Effector memory CD4-positive, alpha-beta T cell (primary cell): ENCODE results near the gene MMP20.

Experiments
- DNase-seq, 3 donors: peaks; one replicate each; pipeline ENCODE4 v3.0.0-alpha.2; 2020
- H3K27ac ChIP-seq: 2 replicates; pipeline ENCODE4 v1.7.0; 2013; ENCODE audit warnings: mild to moderate bottlenecking, low read length, moderate library complexity; ENCODE audit not compliant: insufficient read depth, poor library complexity, severe bottlenecking
- H3K27me3 ChIP-seq: replicated peaks from 2 replicates; pipeline ENCODE4 v1.7.0; 2013; ENCODE audit warnings: mild to moderate bottlenecking, low read length; ENCODE audit not compliant: insufficient read depth, control insufficient read depth, poor library complexity, severe bottlenecking
- H3K36me3 ChIP-seq: 2 replicates; pipeline ENCODE4 v1.7.0; 2013; ENCODE audit warnings: mild to moderate bottlenecking, low read length, moderate library complexity; ENCODE audit not compliant: control insufficient read depth, insufficient read depth
- H3K4me1 ChIP-seq: 2 replicates; pipeline ENCODE4 v1.7.0; 2013; ENCODE audit warnings: low read length, mild to moderate bottlenecking; ENCODE audit not compliant: control insufficient read depth, insufficient read depth, poor library complexity, severe bottlenecking
- H3K4me3 ChIP-seq: 2 replicates; pipeline ENCODE4 v1.7.0; 2013; ENCODE audit warnings: low read length, low read depth, mild to moderate bottlenecking; ENCODE audit not compliant: insufficient read depth, poor library complexity, severe bottlenecking
- H3K9me3 ChIP-seq: 2 replicates; pipeline ENCODE4 v1.7.0; 2013; ENCODE audit warnings: mild to moderate bottlenecking, low read length, moderate library complexity; ENCODE audit not compliant: control insufficient read depth

Gene MMP20

DNA sequence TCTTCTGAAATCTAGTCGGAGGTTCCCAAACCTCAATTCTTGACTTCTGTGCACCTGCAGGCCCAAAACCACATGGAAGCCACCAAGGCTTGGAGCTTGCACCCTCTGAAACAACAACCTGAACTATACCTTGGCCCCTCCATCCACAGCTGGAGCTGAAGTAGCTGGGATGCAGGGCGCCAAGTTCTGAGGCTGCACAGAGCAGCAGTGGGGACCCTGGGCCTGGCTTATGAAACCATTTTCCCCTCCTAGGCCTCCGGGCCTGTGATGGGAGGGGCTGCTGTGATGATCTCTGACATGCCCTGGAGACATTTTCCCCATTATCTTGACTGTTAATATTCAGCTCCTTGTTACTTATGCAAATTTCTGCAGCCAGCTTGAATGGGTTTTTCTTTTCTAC is 56.3 kb downstream of the MMP20 start:
- Histone ChIP-seq H3K27me3 (no peaks in the 10 kb centered on the region), H3K9me3 (no peaks in the 10 kb centered on the region), H3K4me3 (no peak overlapping the region), H3K4me1 (no peaks in the 10 kb centered on the region), H3K27ac (no peak overlapping the region), H3K36me3 (no peaks in the 10 kb centered on the region)
- DNase-seq: no peak

DNA sequence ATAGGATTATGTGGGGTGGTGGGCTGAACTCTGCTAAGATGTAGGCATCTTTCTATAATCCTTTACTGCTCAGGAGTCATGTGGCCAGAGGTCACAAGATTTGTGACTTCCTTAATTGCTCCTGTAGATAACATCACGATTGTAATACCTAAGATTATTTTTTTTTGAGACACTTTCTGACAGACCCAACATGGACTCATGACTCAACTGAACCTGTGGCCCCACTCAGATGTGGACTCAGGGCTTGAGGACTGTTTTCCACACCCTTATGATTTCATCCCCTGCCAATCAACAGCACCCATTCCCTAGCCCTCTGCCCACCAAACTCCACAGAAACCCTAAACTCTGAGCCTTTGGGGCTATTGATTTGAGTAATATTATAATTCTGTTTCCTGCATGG is 59.0 kb downstream of the MMP20 start:
- H3K27ac ChIP-seq: no peak overlapping the region
- H3K27me3 ChIP-seq: no peaks in the 10 kb centered on the region
- DNase-seq: no peak
- H3K4me3 ChIP-seq: no peak overlapping the region
- H3K4me1 ChIP-seq: peaks cover 6% of the 10 kb centered on the region
- no peaks in the 10 kb centered on the region for H3K36me3 ChIP-seq
- H3K9me3 ChIP-seq: no peaks in the 10 kb centered on the region

DNA sequence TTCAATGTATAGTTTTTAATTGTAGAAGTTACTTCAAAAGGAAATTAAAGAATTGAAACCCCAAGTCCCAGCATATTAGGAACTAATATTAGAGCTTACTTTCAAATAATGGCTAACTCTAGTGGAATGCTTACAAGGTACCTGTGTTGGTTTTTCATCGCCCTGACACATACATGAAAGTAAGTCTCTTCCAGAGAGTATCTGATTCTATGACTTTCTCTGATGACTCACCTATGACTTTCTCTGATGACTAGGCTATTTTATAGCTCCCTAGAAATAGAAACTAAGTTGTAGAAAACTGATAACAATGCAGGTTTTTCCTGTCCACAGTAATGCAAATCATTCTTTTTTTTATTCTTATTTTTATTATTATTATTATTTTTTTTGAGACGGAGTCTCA is 61.0 kb downstream of the MMP20 start:
- Histone ChIP-seq H3K4me1 (peaks cover 20% of the 10 kb centered on the region), H3K4me3 (no peak overlapping the region), H3K9me3 (no peaks in the 10 kb centered on the region), H3K36me3 (no peaks in the 10 kb centered on the region), H3K27me3 (no peaks in the 10 kb centered on the region), H3K27ac (no peak overlapping the region)
- DNase-seq: no peak

DNA sequence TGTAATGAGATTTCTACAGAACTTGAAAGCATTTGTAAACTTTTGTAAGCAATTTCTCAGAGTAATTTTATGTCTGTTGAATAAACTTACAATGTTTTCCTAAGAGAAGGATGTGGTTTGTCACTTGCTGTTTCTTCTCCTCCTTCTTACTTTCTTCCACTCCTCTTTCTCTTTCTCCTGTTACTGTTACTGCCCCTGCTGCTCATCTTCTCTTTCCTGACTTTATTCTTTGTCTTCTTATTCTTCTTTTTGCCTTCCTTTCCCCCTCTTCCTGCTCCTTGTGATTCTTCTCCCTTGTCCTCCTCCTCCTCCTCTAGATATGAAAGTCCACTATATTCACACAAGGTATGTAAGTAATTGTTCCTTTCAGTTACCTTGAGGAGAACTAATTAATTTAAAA is 63.5 kb downstream of the MMP20 start:
- Histone ChIP-seq H3K9me3 (no peaks in the 10 kb centered on the region), H3K4me3 (no peak overlapping the region), H3K27me3 (no peaks in the 10 kb centered on the region), H3K27ac (no peak overlapping the region), H3K36me3 (no peaks in the 10 kb centered on the region), H3K4me1 (peaks cover 20% of the 10 kb centered on the region)
- no peak for DNase-seq

DNA sequence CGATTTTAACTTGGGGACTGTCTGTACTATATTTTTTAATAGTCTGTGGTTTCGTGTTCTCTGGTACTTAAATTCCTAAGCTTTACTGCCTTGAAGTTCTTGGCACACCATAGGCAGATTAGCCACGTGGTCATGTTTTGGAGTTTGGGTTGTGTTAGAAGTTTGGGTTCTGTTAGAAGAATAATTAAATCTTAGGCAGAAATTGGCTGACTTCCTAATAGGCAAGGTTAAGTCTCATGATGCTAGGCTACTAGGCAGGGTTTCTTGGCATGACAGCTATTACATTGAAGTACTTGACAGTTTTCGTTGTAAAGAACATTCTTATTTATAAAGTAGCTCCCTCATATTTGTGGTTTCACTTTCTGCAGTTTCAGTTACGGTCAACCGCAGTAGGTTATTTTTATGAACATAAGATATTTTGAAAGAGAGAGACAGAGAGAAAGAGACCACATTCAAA is 64.5 kb downstream of the MMP20 start:
- Histone ChIP-seq H3K36me3 (no peaks in the 10 kb centered on the region), H3K4me3 (peak overlapping the region; percentile 35), H3K27ac (peak overlapping the region; percentile 29), H3K9me3 (no peaks in the 10 kb centered on the region), H3K27me3 (no peaks in the 10 kb centered on the region), H3K4me1 (peaks cover 20% of the 10 kb centered on the region)
- no peak for DNase-seq

DNA sequence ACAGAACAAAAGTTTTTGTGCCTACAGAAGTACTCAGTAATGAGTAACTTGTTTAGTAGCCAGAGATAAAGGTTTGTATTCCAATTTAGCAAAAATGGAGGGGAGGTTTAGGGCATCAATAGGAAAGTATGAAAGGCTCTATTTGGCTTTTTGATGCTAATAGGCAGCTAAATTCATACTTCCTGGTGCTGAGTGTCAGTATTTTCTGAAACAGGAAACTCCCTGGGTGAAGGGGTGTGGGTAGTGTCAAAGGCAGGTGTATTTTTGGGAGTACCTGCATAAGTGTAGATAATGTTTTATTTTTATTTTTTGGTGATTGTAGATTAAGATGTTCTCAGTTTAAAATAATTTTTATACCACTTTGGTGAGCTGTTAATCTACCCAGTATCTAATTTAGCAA is 65.3 kb downstream of the MMP20 start:
- peaks cover 20% of the 10 kb centered on the region for H3K4me1 ChIP-seq
- H3K27me3 ChIP-seq: no peaks in the 10 kb centered on the region
- H3K27ac ChIP-seq: no peak overlapping the region
- H3K4me3 ChIP-seq: no peak overlapping the region
- H3K9me3 ChIP-seq: no peaks in the 10 kb centered on the region
- no peaks in the 10 kb centered on the region for H3K36me3 ChIP-seq
- no peak for DNase-seq

DNA sequence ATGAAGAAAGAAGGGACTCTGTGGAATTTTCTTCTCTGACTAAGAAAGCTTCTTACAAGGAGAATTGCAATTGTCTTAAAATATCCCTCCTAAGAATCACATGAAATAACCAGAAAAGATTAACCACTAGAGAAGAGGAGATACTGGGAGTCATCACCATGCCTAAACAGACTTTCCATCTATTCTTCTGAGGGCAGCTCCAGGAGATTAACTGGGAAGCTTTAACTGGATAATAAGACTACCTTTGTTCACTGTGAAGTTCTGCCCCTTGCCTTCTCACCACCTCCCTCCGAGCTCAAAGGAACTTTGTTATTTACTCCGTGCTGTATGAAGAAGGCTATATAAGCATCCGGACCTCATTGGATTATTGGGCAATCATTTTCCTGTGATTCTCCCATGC is 70.0 kb downstream of the MMP20 start:
- H3K9me3 ChIP-seq: no peaks in the 10 kb centered on the region
- no peaks in the 10 kb centered on the region for H3K27me3 ChIP-seq
- H3K4me1 ChIP-seq: peaks cover 8% of the 10 kb centered on the region
- H3K4me3 ChIP-seq: no peak overlapping the region
- no peak overlapping the region for H3K27ac ChIP-seq
- no peak for DNase-seq
- no peaks in the 10 kb centered on the region for H3K36me3 ChIP-seq

DNA sequence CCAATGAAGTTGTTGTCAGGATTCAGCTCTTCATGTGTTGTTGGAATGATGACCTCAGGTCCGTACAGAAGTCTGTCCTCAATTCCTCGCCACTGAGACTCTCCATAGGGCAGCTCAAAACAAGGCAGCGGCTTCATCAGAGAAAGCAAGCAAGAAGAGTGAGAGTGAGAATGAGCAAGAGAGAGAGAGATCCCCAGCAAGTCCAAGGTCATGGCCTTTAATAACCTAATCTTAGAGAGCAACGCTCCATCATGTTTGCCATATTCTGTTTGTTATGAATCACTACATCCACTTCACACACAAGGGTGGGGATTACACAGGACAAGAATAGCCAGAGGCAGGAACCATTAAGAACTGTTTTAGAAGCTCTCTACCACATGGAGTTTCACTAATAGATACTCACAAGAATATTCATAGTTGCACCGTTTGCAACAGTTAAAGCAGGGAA is 71.3 kb downstream of the MMP20 start:
- H3K4me1 ChIP-seq: no peaks in the 10 kb centered on the region
- H3K9me3 ChIP-seq: no peaks in the 10 kb centered on the region
- no peak overlapping the region for H3K27ac ChIP-seq
- DNase-seq: no peak
- H3K36me3 ChIP-seq: no peaks in the 10 kb centered on the region
- no peak overlapping the region for H3K4me3 ChIP-seq
- no peaks in the 10 kb centered on the region for H3K27me3 ChIP-seq

DNA sequence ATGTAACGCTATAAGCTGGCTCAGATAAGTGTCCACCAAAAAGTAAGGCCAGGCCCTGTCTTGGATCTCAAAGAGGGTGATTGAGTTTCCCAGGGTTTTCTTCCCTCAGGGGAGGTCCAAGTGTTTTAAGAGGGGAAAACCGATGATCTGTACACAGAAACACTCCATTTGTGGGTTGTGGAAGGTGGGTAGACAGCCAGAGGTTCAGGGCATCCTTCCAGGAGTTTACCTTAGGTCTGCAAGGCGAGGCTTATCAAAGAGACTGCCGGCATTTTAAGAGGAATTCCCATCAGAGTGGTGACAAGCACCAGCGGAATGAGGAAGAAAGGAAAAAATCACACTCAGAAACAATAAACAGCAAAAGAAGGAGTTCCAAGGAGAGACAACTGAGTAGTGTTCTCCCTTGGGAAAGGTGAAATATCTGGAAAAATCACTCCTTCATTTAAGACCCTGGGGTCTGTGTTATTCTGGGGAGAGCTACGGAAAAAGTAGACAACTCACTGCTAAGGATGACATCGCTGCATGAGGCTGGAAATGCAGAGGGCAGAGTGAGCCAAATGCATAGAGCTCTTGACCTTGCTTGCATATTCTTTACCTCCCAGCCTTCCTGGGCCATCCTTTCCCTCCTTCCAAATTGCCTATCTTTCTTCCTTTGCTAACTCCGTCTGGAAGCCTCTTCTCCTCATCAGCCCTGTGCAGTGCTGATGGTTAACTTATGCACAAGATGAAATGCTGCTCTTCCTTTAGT is 72.5 kb downstream of the MMP20 start:
- H3K27ac ChIP-seq: no peak overlapping the region
- no peaks in the 10 kb centered on the region for H3K9me3 ChIP-seq
- H3K36me3 ChIP-seq: no peaks in the 10 kb centered on the region
- no peak for DNase-seq
- no peaks in the 10 kb centered on the region for H3K27me3 ChIP-seq
- no peaks in the 10 kb centered on the region for H3K4me1 ChIP-seq
- no peak overlapping the region for H3K4me3 ChIP-seq

DNA sequence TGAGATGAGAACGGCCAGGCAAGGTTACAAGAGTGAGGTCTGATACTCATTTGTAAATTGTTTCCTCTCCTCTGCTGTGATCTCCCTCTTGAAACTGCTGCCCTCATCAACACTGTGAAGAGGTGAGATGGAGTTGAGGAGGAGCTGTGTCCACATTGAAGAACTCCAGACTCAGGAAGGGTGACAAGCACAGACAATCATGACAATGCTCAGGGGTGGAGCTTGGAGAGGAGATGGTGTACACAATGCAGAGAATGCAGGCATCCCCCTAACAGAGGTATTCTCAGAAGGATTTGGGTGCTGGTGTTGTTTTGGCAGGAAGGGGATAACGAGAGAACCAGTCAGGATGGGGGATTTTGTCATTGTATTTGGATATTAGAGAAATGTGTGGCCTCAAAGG is 73.1 kb downstream of the MMP20 start:
- Histone ChIP-seq H3K27ac (no peak overlapping the region), H3K9me3 (no peaks in the 10 kb centered on the region), H3K36me3 (no peaks in the 10 kb centered on the region), H3K4me3 (no peak overlapping the region), H3K4me1 (no peaks in the 10 kb centered on the region), H3K27me3 (no peaks in the 10 kb centered on the region)
- no peak for DNase-seq
